KMS-11 (cell line): ENCODE data around the gene CCSER2.

ENCODE experiments used
- H2AFZ ChIP-seq: fragments of 200-600 bp; sonication (generic); 2 replicates; pipeline ENCODE4 v1.6.1; 2016; ENCODE audit warnings: antibody characterized with exemption, mixed run types, low read depth
- H3K27ac ChIP-seq: fragments of 200-600 bp; sonication (generic); 2 replicates; pipeline ENCODE4 v1.6.1; 2016; ENCODE audit warnings: mild to moderate bottlenecking, mixed run types
- H3K27me3 ChIP-seq: fragments of 200-600 bp; sonication (generic); 2 replicates; pipeline ENCODE4 v1.6.1; 2017; ENCODE audit warnings: mild to moderate bottlenecking, low read depth, mixed run types, moderate library complexity; ENCODE audit not compliant: insufficient read depth
- H3K36me3 ChIP-seq: fragments of 200-600 bp; sonication (generic); 2 replicates; pipeline ENCODE4 v1.6.1; 2017; ENCODE audit warnings: mild to moderate bottlenecking, mixed run types; ENCODE audit not compliant: insufficient read depth
- H3K4me1 ChIP-seq: fragments of 200-600 bp; sonication (generic); 2 replicates; pipeline ENCODE4 v1.6.1; 2016; ENCODE audit warnings: mild to moderate bottlenecking, low read depth, mixed run types; ENCODE audit not compliant: poor library complexity, severe bottlenecking
- H3K4me2 ChIP-seq: fragments of 200-600 bp; sonication (generic); 2 replicates; pipeline ENCODE4 v1.7.0; 2016; ENCODE audit warnings: mild to moderate bottlenecking, mixed run types
- H3K4me3 ChIP-seq: fragments of 200-600 bp; sonication (generic); IDR thresholded peaks from 2 replicates; pipeline ENCODE4 v1.6.1; 2017; ENCODE audit warnings: low read depth, low read length, mixed read lengths; ENCODE audit not compliant: insufficient read depth
- H3K79me2 ChIP-seq: fragments of 200-600 bp; sonication (generic); 2 replicates; pipeline ENCODE4 v1.6.1; 2016; ENCODE audit warnings: low read depth, mixed run types; ENCODE audit not compliant: insufficient read depth
- H3K9ac ChIP-seq: fragments of 200-600 bp; sonication (generic); 2 replicates; pipeline ENCODE4 v1.6.1; 2016; ENCODE audit warnings: mild to moderate bottlenecking, mixed run types
- H4K20me1 ChIP-seq: fragments of 200-600 bp; sonication (generic); 2 replicates; pipeline ENCODE4 v1.6.1; 2016; ENCODE audit warnings: mild to moderate bottlenecking, mixed run types; ENCODE audit not compliant: insufficient read depth
- TF ChIP-seq, protein P1 (sequence below): fragments of 200-600 bp; sonication (generic); conservative IDR thresholded peaks from 2 replicates; pipeline ENCODE4 v1.6.1; 2017; ENCODE audit warnings: low read depth, mild to moderate bottlenecking, antibody characterized with exemption, low read length, moderate library complexity, mixed read lengths

The CCSER2 gene

DNA sequence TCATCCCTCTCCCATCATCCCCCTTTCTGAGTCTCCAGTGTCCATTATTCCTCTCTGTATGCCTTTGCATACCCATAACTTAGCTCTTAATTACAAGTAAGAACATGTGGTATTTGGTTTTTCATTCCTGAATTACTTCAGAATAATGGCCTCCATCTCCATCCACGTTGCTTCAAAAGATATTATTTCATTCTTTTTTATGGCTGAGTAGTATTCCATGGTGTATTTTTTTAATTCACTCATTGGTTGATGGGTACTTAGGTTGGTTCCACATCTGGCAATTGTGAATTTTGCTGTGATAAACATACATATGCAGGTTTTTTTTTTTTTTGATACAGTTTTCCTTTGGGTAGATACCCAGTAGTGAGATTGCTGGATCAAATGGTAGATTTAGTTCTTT is 40.4 kb downstream of the CCSER2 start:
- TF ChIP-seq, protein P1, sequence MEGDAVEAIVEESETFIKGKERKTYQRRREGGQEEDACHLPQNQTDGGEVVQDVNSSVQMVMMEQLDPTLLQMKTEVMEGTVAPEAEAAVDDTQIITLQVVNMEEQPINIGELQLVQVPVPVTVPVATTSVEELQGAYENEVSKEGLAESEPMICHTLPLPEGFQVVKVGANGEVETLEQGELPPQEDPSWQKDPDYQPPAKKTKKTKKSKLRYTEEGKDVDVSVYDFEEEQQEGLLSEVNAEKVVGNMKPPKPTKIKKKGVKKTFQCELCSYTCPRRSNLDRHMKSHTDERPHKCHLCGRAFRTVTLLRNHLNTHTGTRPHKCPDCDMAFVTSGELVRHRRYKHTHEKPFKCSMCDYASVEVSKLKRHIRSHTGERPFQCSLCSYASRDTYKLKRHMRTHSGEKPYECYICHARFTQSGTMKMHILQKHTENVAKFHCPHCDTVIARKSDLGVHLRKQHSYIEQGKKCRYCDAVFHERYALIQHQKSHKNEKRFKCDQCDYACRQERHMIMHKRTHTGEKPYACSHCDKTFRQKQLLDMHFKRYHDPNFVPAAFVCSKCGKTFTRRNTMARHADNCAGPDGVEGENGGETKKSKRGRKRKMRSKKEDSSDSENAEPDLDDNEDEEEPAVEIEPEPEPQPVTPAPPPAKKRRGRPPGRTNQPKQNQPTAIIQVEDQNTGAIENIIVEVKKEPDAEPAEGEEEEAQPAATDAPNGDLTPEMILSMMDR = no peak
- no peak overlapping the region for H3K9ac ChIP-seq
- H2AFZ ChIP-seq = no peak overlapping the region
- H4K20me1 ChIP-seq = no peaks in the 10 kb centered on the region
- H3K4me3 ChIP-seq = no peak overlapping the region
- H3K27me3 ChIP-seq = no peaks in the 10 kb centered on the region
- no peaks in the 10 kb centered on the region for H3K36me3 ChIP-seq
- peaks cover 29% of the 10 kb centered on the region for H3K79me2 ChIP-seq
- no peaks in the 10 kb centered on the region for H3K4me1 ChIP-seq
- H3K4me2 ChIP-seq = no peak overlapping the region
- H3K27ac ChIP-seq = no peak overlapping the region

DNA sequence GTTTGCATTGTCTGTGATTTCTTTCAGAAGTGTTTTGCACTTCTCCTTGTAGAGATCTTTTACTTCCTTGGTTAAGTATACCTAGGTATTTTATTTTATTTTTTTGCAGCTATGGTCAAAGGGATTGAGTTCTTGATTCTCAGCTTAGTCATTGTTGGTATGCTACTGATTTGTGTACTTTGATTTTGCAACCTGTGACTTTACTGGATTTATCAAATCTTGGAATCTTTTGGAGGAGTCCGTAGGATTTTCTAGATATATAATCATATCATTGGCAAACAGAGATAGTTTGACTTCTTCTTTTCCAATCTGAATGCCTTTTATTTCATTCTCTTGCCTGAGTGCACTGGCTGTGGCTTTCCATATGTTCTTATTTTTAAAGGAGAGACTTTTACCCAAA is 41.9 kb downstream of the CCSER2 start:
- H3K27ac ChIP-seq = no peak overlapping the region
- no peaks in the 10 kb centered on the region for H3K36me3 ChIP-seq
- no peaks in the 10 kb centered on the region for H3K4me1 ChIP-seq
- H4K20me1 ChIP-seq = 0 out of 2 replicates have a peak, but pooled peaks cover 3% of the 10 kb centered on the region
- H3K4me3 ChIP-seq = no peak overlapping the region
- no peaks in the 10 kb centered on the region for H3K27me3 ChIP-seq
- no peak overlapping the region for H3K4me2 ChIP-seq
- H3K9ac ChIP-seq = no peak overlapping the region
- peaks cover 29% of the 10 kb centered on the region for H3K79me2 ChIP-seq
- no peak overlapping the region for H2AFZ ChIP-seq
- TF ChIP-seq, protein P1 = no peak

DNA sequence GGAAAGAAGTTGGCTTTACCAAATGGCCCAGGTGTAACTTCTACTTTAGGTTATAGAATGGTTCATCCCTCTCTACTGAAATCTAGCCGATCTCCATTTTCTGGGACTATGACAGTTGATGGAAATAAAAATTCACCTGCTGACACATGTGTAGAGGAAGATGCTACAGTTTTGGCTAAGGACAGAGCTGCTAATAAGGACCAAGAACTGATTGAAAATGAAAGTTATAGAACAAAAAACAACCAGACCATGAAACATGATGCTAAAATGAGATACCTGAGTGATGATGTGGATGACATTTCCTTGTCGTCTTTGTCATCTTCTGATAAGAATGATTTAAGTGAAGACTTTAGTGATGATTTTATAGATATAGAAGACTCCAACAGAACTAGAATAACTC is 43.6 kb downstream of the CCSER2 start:
- Histone ChIP-seq H3K27ac (no peak overlapping the region), H2AFZ (no peak overlapping the region), H3K9ac (no peak overlapping the region), H3K36me3 (no peaks in the 10 kb centered on the region), H3K4me1 (peaks cover 11% of the 10 kb centered on the region), H3K4me2 (no peak overlapping the region), H3K79me2 (peaks cover 16% of the 10 kb centered on the region), H4K20me1 (0 out of 2 replicates have a peak, but pooled peaks cover 3% of the 10 kb centered on the region), H3K27me3 (no peaks in the 10 kb centered on the region), H3K4me3 (no peak overlapping the region)
- TF ChIP-seq, protein P1 = no peak

DNA sequence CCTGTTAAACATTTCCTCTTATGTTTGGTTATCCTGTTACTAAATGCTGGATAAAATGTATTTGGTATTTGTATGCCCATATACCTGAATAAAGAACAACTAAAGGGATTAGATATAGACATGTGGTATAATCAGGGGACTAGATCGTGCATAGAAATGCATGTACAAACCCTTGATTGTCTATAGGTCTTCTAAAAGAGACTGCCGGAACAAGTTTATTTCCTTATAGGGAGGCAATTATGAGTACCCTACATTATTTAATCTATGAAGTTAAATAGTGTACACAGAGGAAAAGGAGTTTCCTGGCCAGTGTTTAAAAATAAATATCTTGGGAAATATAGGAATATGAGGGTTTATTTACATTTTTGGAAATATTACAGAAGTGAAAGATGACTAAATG is 44.6 kb downstream of the CCSER2 start:
- TF ChIP-seq, protein P1 = no peak
- no peak overlapping the region for H2AFZ ChIP-seq
- H3K4me2 ChIP-seq = no peak overlapping the region
- H3K79me2 ChIP-seq = peaks cover 9% of the 10 kb centered on the region; the same call in 1 of the 2 replicates
- no peak overlapping the region for H3K4me3 ChIP-seq
- no peaks in the 10 kb centered on the region for H3K36me3 ChIP-seq
- H3K9ac ChIP-seq = no peak overlapping the region
- no peak overlapping the region for H3K27ac ChIP-seq
- peaks cover 11% of the 10 kb centered on the region for H3K4me1 ChIP-seq
- H3K27me3 ChIP-seq = no peaks in the 10 kb centered on the region
- 0 out of 2 replicates have a peak, but pooled peaks cover 3% of the 10 kb centered on the region for H4K20me1 ChIP-seq

DNA sequence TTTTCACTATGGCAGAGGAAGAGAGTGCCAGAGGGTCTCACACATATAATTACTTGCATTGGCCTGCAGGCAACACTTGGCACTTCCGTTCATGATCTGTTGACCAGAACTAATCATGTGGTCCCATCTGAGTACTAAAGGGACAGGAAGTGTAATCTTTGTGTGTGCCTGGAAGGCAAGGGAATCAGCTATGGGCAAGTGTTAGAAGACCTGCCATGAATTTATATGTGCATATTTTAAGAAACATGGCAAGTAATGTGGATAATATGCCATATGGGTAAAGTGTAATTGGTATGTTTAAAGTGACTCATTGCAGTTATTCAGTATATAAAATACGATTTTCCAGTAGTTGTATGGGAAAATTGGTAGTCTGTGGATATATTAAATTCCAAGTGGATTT is 46.1 kb downstream of the CCSER2 start:
- no peak overlapping the region for H3K9ac ChIP-seq
- H3K27me3 ChIP-seq = no peaks in the 10 kb centered on the region
- H3K4me2 ChIP-seq = no peak overlapping the region
- TF ChIP-seq, protein P1 = no peak
- no peaks in the 10 kb centered on the region; the same call in 1 of the 2 replicates for H3K79me2 ChIP-seq
- H3K4me1 ChIP-seq = peaks cover 11% of the 10 kb centered on the region
- no peak overlapping the region for H3K4me3 ChIP-seq
- H2AFZ ChIP-seq = no peak overlapping the region
- no peaks in the 10 kb centered on the region for H3K36me3 ChIP-seq
- no peak overlapping the region for H3K27ac ChIP-seq
- 0 out of 2 replicates have a peak, but pooled peaks cover 3% of the 10 kb centered on the region for H4K20me1 ChIP-seq
